H7 (cell line): ENCODE data around the gene BBX. TPM values are rescaled to one million over a fixed set of nuclear protein-coding genes. Genes with fewer than 3 reads are reported as not detected.

ENCODE experiments used
- DNase-seq: peaks from one replicate; pipeline ENCODE4 v3.0.0; 2012
- H3K27me3 ChIP-seq: 2 replicates; pipeline ENCODE4 v1.6.0; 2011; ENCODE audit warnings: mild to moderate bottlenecking, low read length; ENCODE audit not compliant: control insufficient read depth, insufficient read depth
- H3K36me3 ChIP-seq: replicated peaks from 2 replicates; pipeline ENCODE4 v1.5.1; 2011; ENCODE audit warnings: low read length; ENCODE audit not compliant: control insufficient read depth, insufficient read depth
- H3K4me3 ChIP-seq: 2 replicates; pipeline ENCODE4 v1.5.1; 2011; ENCODE audit warnings: low read depth, mild to moderate bottlenecking, control low read depth, low read length, moderate library complexity; ENCODE audit not compliant: insufficient read depth
- total RNA-seq: library from RNA; depleted of rRNA; stranded (reverse); fragments of >200 nt; shearing (Covaris generic); gene quantifications from 2 replicates; pipeline ENCODE4 v1.2.3, GENCODE V29; 2014

BBX gene
- total RNA-seq, 1 experiment from 2014 or later, result 22.2 TPM

- no peak overlapping the region for H3K4me3 ChIP-seq
- H3K36me3 ChIP-seq, result no peaks in the 10 kb centered on the region
- DNase-seq, result peak; percentile 21
Measured at GRCh38 chr3:107765524-107765923, 242.8 kb downstream of the BBX start.

GRCh38 chr3:107767897-107768605 lies 245.3 kb downstream of the BBX start:
- Histone ChIP-seq H3K4me3 (no peak overlapping the region), H3K36me3 (no peaks in the 10 kb centered on the region), H3K27me3 (no peaks in the 10 kb centered on the region)
- no peak for DNase-seq

More at GRCh38 chr3:107765524-107765923, 242.8 kb downstream of the BBX start:
- no peaks in the 10 kb centered on the region for H3K27me3 ChIP-seq

- Histone ChIP-seq H3K27me3 (no peaks in the 10 kb centered on the region), H3K36me3 (no peaks in the 10 kb centered on the region; the same call in 1 of the 2 replicates), H3K4me3 (no peak overlapping the region)
- DNase-seq, result no peak
Measured at GRCh38 chr3:107769882-107770281, 247.1 kb downstream of the BBX start.

- Histone ChIP-seq H3K27me3 (no peaks in the 10 kb centered on the region), H3K36me3 (no peaks in the 10 kb centered on the region; the same call in 1 of the 2 replicates), H3K4me3 (no peak overlapping the region)
- DNase-seq, result no peak
Measured at GRCh38 chr3:107772016-107772415, 249.3 kb downstream of the BBX start.

- H3K36me3 ChIP-seq, result no peaks in the 10 kb centered on the region; the same call in none of the 2 replicates
- no peak for DNase-seq
- no peaks in the 10 kb centered on the region for H3K27me3 ChIP-seq
- no peak overlapping the region for H3K4me3 ChIP-seq
Measured at GRCh38 chr3:107775974-107776373, 253.2 kb downstream of the BBX start.

- no peaks in the 10 kb centered on the region; the same call in 1 of the 2 replicates for H3K36me3 ChIP-seq
- no peak overlapping the region for H3K4me3 ChIP-seq
- no peak for DNase-seq
- no peaks in the 10 kb centered on the region for H3K27me3 ChIP-seq
Measured at GRCh38 chr3:107781253-107781652, 258.5 kb downstream of the BBX start.

- Histone ChIP-seq H3K36me3 (no peaks in the 10 kb centered on the region; the same call in 1 of the 2 replicates), H3K27me3 (no peaks in the 10 kb centered on the region), H3K4me3 (no peak overlapping the region)
- no peak for DNase-seq
Measured at GRCh38 chr3:107782054-107782453, 259.3 kb downstream of the BBX start.

- no peaks in the 10 kb centered on the region for H3K27me3 ChIP-seq
- H3K36me3 ChIP-seq, result peaks cover 1% of the 10 kb centered on the region; the same call in 1 of the 2 replicates
- DNase-seq, result no peak
- H3K4me3 ChIP-seq, result no peak overlapping the region
Measured at GRCh38 chr3:107790612-107791011, 267.9 kb downstream of the BBX start.

GRCh38 chr3:107791027-107791426 lies 268.3 kb downstream of the BBX start:
- Histone ChIP-seq H3K27me3 (no peaks in the 10 kb centered on the region), H3K36me3 (peaks cover 1% of the 10 kb centered on the region; the same call in 1 of the 2 replicates)

GRCh38 chr3:107791450-107791849 lies 268.7 kb downstream of the BBX start:
- Histone ChIP-seq H3K4me3 (no peak overlapping the region), H3K36me3 (peaks cover 1% of the 10 kb centered on the region; the same call in 1 of the 2 replicates), H3K27me3 (no peaks in the 10 kb centered on the region)
- no peak for DNase-seq

More at GRCh38 chr3:107791027-107791426, 268.3 kb downstream of the BBX start:
- no peak overlapping the region for H3K4me3 ChIP-seq
- DNase-seq, result no peak

- DNase-seq, result peak; percentile 15
- H3K4me3 ChIP-seq, result no peak overlapping the region
- H3K27me3 ChIP-seq, result no peaks in the 10 kb centered on the region
- H3K36me3 ChIP-seq, result peaks cover 1% of the 10 kb centered on the region; the same call in 1 of the 2 replicates
Measured at GRCh38 chr3:107794664-107795443, 272.1 kb downstream of the BBX start.

GRCh38 chr3:107795514-107796094 lies 272.8 kb downstream of the BBX start:
- Histone ChIP-seq H3K4me3 (no peak overlapping the region), H3K27me3 (no peaks in the 10 kb centered on the region), H3K36me3 (peaks cover 1% of the 10 kb centered on the region; the same call in 1 of the 2 replicates)
- DNase-seq, result no peak

- H3K27me3 ChIP-seq, result no peaks in the 10 kb centered on the region
- no peak for DNase-seq
- no peak overlapping the region for H3K4me3 ChIP-seq
- peaks cover 2% of the 10 kb centered on the region; the same call in 1 of the 2 replicates for H3K36me3 ChIP-seq
Measured at GRCh38 chr3:107796791-107797190, 274.0 kb downstream of the BBX start.

GRCh38 chr3:107797586-107797985 lies 274.8 kb downstream of the BBX start:
- Histone ChIP-seq H3K27me3 (no peaks in the 10 kb centered on the region), H3K36me3 (peaks cover 2% of the 10 kb centered on the region; the same call in 1 of the 2 replicates), H3K4me3 (no peak overlapping the region)
- DNase-seq, result no peak
